ENCODE results near the gene PPIL4. TPM values are rescaled to one million over a fixed set of nuclear protein-coding genes. Genes with fewer than 3 reads are reported as not detected.

The PPIL4 gene
- total RNA-seq, 2 donors from 2014 or later, result 23.4 to 27.2 TPM

- intact Hi-C loops (cut with DNase I), result no loop called here
- no peaks in the 10 kb centered on the region for H3K4me1 ChIP-seq (replicated peaks)
- no peaks in the 10 kb centered on the region for H3K27me3 ChIP-seq (replicated peaks; ENCODE audit: insufficient read depth)
- no peak within 1 kb of the TSS for H3K27ac ChIP-seq
- H3K36me3 ChIP-seq, result no peaks in the 10 kb centered on the region
- no peak for DNase-seq (ENCODE audit: low spot score)
- TF ChIP-seq POLR2AphosphoS5 (IDR thresholded peaks at IDR 0.05) (no peak), POLR2A (IDR thresholded peaks at IDR 0.05) (no peak), CTCF (IDR thresholded peaks at IDR 0.05) (no peak)
- H3K4me3 ChIP-seq, result no peak within 1 kb of the TSS
- H3K9me3 ChIP-seq, result no peaks in the 10 kb centered on the region
- 72% methylated on average over 22 of the region's 22 CpGs for WGBS
Measured at GRCh38 chr6:149484733-149485700, 60.8 kb downstream of the PPIL4 start, which contains the start of gene ZC3H12D. TSS of gene ZC3H12D (minus strand) at chr6:149485014. CDS start at chr6:149474543, 10,471 bp downstream.

- H3K4me1 ChIP-seq (replicated peaks), result no peaks in the 10 kb centered on the region
- H3K4me3 ChIP-seq, result no peak overlapping the region
- no peaks in the 10 kb centered on the region for H3K27me3 ChIP-seq (replicated peaks; ENCODE audit: insufficient read depth)
- 93% methylated on average over 11 of the region's 11 CpGs for WGBS
- intact Hi-C loops (cut with DNase I), result no loop called here
- DNase-seq (ENCODE audit: low spot score), result no peak
- H3K27ac ChIP-seq, result no peak overlapping the region
- TF ChIP-seq CTCF (IDR thresholded peaks at IDR 0.05) (no peak), POLR2AphosphoS5 (IDR thresholded peaks at IDR 0.05) (no peak), POLR2A (IDR thresholded peaks at IDR 0.05) (no peak)
- H3K9me3 ChIP-seq, result no peaks in the 10 kb centered on the region
- no peaks in the 10 kb centered on the region for H3K36me3 ChIP-seq
Measured at GRCh38 chr6:149483849-149484655, 61.8 kb downstream of the PPIL4 start.

GRCh38 chr6:149483334-149483725 is 62.5 kb downstream of the PPIL4 start:
- intact Hi-C loops (cut with DNase I), result no loop called here

More at GRCh38 chr6:149483334-149483725, 62.5 kb downstream of the PPIL4 start:
- no peaks in the 10 kb centered on the region for H3K27me3 ChIP-seq (replicated peaks; ENCODE audit: insufficient read depth)
- H3K4me3 ChIP-seq, result no peak overlapping the region
- 83% methylated on average over 3 of the region's 3 CpGs for WGBS
- no peak overlapping the region for H3K27ac ChIP-seq
- DNase-seq (ENCODE audit: low spot score), result no peak
- no peaks in the 10 kb centered on the region for H3K9me3 ChIP-seq
- no peak for TF ChIP-seq CTCF (IDR thresholded peaks at IDR 0.05)
- no peak for TF ChIP-seq POLR2AphosphoS5 (IDR thresholded peaks at IDR 0.05)
- TF ChIP-seq POLR2A (IDR thresholded peaks at IDR 0.05), result no peak
- no peaks in the 10 kb centered on the region for H3K36me3 ChIP-seq
- H3K4me1 ChIP-seq (replicated peaks), result no peaks in the 10 kb centered on the region
